SK-N-SH (cell line): ENCODE data around the gene GLB1L3. TPM values are rescaled to one million over a fixed set of nuclear protein-coding genes. Genes with fewer than 3 reads are reported as not detected.
A peak's percentile ranks its signal among the peaks of the same experiment; 100 is the strongest.

ENCODE experiments used
- CTCF ChIA-PET: fragments of 300-600, 350-600 bp; formaldehyde crosslinking; extraction: SDS; loops from one replicate; lab custom pipeline; 2021; lab: Yijun Ruan, JAX
- POLR2A ChIA-PET: fragments of 350-600 bp; sonication (Branson Sonifier 250); formaldehyde crosslinking; extraction: SDS; loops from one replicate; lab custom pipeline; 2020; ENCODE audit warnings: antibody characterized with exemption, inconsistent platforms; lab: Yijun Ruan, JAX
- DNase-seq: peaks from one replicate; pipeline ENCODE4 v3.0.0; 2012
- H2AFZ ChIP-seq: fragments of 200-600 bp; sonication (generic); 2 replicates; pipeline ENCODE4 v1.8.1; 2016; ENCODE audit warnings: antibody characterized with exemption, mild to moderate bottlenecking, low read depth
- H3F3A ChIP-seq: fragments of 200-600 bp; sonication (generic); replicated peaks from 2 replicates; pipeline ENCODE3; 2016; ENCODE audit warnings: antibody characterized with exemption, mild to moderate bottlenecking; ENCODE audit not compliant: insufficient read depth
- H3K27ac ChIP-seq, 2 experiments: fragments of 200-500 bp in 1 of 2; fragments of 200-600 bp in 1 of 2; sonication (Bioruptor generic) in 1 of 2; sonication (generic), shearing (Covaris generic) in 1 of 2; 2 replicates each; pipeline versions ENCODE4 v1.5.1 to v1.6.1; 2014 to 2016; ENCODE audit warnings: low read depth in 2 of 2, inconsistent platforms in 1 of 2, low read length in 1 of 2, mild to moderate bottlenecking in 1 of 2, mixed read lengths in 1 of 2
- H3K27me3 ChIP-seq: fragments of 200-600 bp; sonication (generic), shearing (Covaris generic); 2 replicates; pipeline ENCODE4 v1.6.1; 2016; ENCODE audit warnings: mixed run types; ENCODE audit not compliant: insufficient read depth
- H3K36me3 ChIP-seq, 2 experiments: fragments of 200-500 bp in 1 of 2; fragments of 200-600 bp in 1 of 2; sonication (Bioruptor generic) in 1 of 2; sonication (generic) in 1 of 2; replicated peaks in 1 of 2; 2 replicates each; pipeline versions ENCODE3 to v1.5.1; 2014 to 2016; ENCODE audit warnings: low read length in 1 of 2, mild to moderate bottlenecking in 1 of 2; ENCODE audit not compliant: insufficient read depth in 2 of 2, control insufficient read depth in 1 of 2
- H3K4me1 ChIP-seq, 2 experiments: fragments of 200-500 bp in 1 of 2; fragments of 200-600 bp in 1 of 2; sonication (Bioruptor generic) in 1 of 2; sonication (generic), shearing (Covaris generic) in 1 of 2; 2 replicates each; pipeline versions ENCODE4 v1.5.1 to v1.6.1; 2014 to 2016; ENCODE audit warnings: low read depth in 1 of 2, low read length in 1 of 2, mixed run types in 1 of 2; ENCODE audit not compliant: insufficient read depth in 2 of 2, control insufficient read depth in 1 of 2
- H3K4me2 ChIP-seq: fragments of 200-600 bp; sonication (generic), shearing (Covaris generic); 2 replicates; pipeline ENCODE4 v1.6.1; 2017; ENCODE audit warnings: mixed run types
- H3K4me3 ChIP-seq, 2 experiments: fragments of 200-500 bp in 1 of 2; fragments of 200-600 bp in 1 of 2; sonication (Bioruptor generic) in 1 of 2; sonication (generic), shearing (Covaris generic) in 1 of 2; 2 replicates each; pipeline versions ENCODE4 v1.5.1 to v1.8.1; 2014 to 2016; ENCODE audit warnings: low read depth in 2 of 2, inconsistent platforms in 1 of 2, low read length in 1 of 2, mild to moderate bottlenecking in 1 of 2, mixed read lengths in 1 of 2, moderate library complexity in 1 of 2
- H3K79me2 ChIP-seq: fragments of 200-600 bp; sonication (generic); 2 replicates; pipeline ENCODE4 v1.8.1; 2017; ENCODE audit warnings: mild to moderate bottlenecking; ENCODE audit not compliant: insufficient read depth
- H3K9ac ChIP-seq: fragments of 200-600 bp; sonication (generic); 2 replicates; pipeline ENCODE4 v1.6.1; 2017; ENCODE audit warnings: mixed run types
- H3K9me2 ChIP-seq: fragments of 200-600 bp; sonication (generic); 2 replicates; pipeline ENCODE4 v1.6.1; 2017; ENCODE audit warnings: mixed run types
- H3K9me3 ChIP-seq: fragments of 200-600 bp; sonication (generic); 2 replicates; pipeline ENCODE4 v1.6.1; 2017; ENCODE audit warnings: mixed run types, mild to moderate bottlenecking, moderate library complexity
- H4K20me1 ChIP-seq: fragments of 200-600 bp; sonication (generic); 2 replicates; pipeline ENCODE4 v1.6.1; 2017; ENCODE audit warnings: mild to moderate bottlenecking, mixed run types; ENCODE audit not compliant: insufficient read depth
- EZH2phosphoT487 ChIP-seq: fragments of 200-600 bp; sonication (generic); IDR thresholded peaks from 2 replicates; pipeline ENCODE4 v1.6.1; 2017; ENCODE audit warnings: low read depth, mixed run types, mild to moderate bottlenecking, antibody characterized with exemption, moderate library complexity, borderline replicate concordance
- FOXJ3 ChIP-seq: sonication (generic); formaldehyde crosslinking; IDR thresholded peaks from 2 replicates; pipeline ENCODE4 v1.5.1; 2020; ENCODE audit warnings: mild to moderate bottlenecking, missing genetic modification reagents
- FOXM1 ChIP-seq: IDR thresholded peaks from 2 replicates; pipeline ENCODE4 v1.4.0; 2012; ENCODE audit warnings: low read depth, mild to moderate bottlenecking
- GABPA ChIP-seq: IDR thresholded peaks from 2 replicates; pipeline ENCODE4 v1.4.0; 2012; ENCODE audit warnings: low read depth, mild to moderate bottlenecking
- GATA2 ChIP-seq: sonication (generic); formaldehyde crosslinking; IDR thresholded peaks from 2 replicates; pipeline ENCODE4 v1.5.0; 2020; ENCODE audit warnings: mild to moderate bottlenecking, missing genetic modification reagents
- JUND ChIP-seq: IDR thresholded peaks from 2 replicates; pipeline ENCODE4 v1.4.0; 2012
- NFIC ChIP-seq: IDR thresholded peaks from 2 replicates; pipeline ENCODE4 v1.4.0; 2012; ENCODE audit warnings: borderline replicate concordance
- POLR2AphosphoS5 ChIP-seq: IDR thresholded peaks from 2 replicates; pipeline ENCODE4 v1.6.1; 2012; ENCODE audit warnings: low read depth, low read length
- RAD21 ChIP-seq: IDR thresholded peaks from 2 replicates; pipeline ENCODE4 v1.6.1; 2012; ENCODE audit warnings: mild to moderate bottlenecking, low read length
- RCOR1 ChIP-seq: fragments of 150-350 bp; IDR thresholded peaks from 2 replicates; pipeline ENCODE4 v1.6.1; 2017; ENCODE audit warnings: antibody characterized with exemption, low read length
- RFX5 ChIP-seq: IDR thresholded peaks from 2 replicates; pipeline ENCODE4 v1.6.1; 2012; ENCODE audit warnings: mild to moderate bottlenecking, improper control_type of control experiment, low read length
- TCF12 ChIP-seq: IDR thresholded peaks from 2 replicates; pipeline ENCODE4 v1.4.0; 2012
- YY1 ChIP-seq: IDR thresholded peaks from 2 replicates; pipeline ENCODE4 v1.4.0; 2012; ENCODE audit warnings: low read depth, mild to moderate bottlenecking
- WGBS: methylation state at CpG from one replicate; pipeline ENCODE4 v1.1.6; 2017; ENCODE audit warnings: low lambda C conversion rate; 5-methylcytosine and 5-hydroxymethylcytosine counted together
- polyA plus RNA-seq, 3 experiments: library from polyadenylated mRNA; depleted of rRNA; stranded (reverse); fragments of >200 nt; gene quantifications; 2 replicates each; pipeline ENCODE4 v1.2.3, GENCODE V29; 2012
- TF ChIP-seq, protein P1 (sequence below): fragments of 150-350 bp; IDR thresholded peaks from 2 replicates; pipeline ENCODE4 v1.6.1; 2016; ENCODE audit warnings: mild to moderate bottlenecking, low read depth, low read length
- TF ChIP-seq, protein P2 (sequence below): IDR thresholded peaks from 2 replicates; pipeline ENCODE4 v1.6.1; 2012; ENCODE audit warnings: mild to moderate bottlenecking, low read depth, low read length, moderate library complexity
- TF ChIP-seq, protein P3 (sequence below): fragments of 150-350 bp; IDR thresholded peaks from 2 replicates; pipeline ENCODE4 v1.6.1; 2017; ENCODE audit warnings: antibody characterized with exemption, low read length, low read depth, borderline replicate concordance
- TF ChIP-seq, protein P4 (sequence below): IDR thresholded peaks from 2 replicates; pipeline ENCODE4 v1.4.0; 2012; ENCODE audit warnings: low read depth, borderline replicate concordance
- TF ChIP-seq, protein P5 (sequence below): IDR thresholded peaks from 2 replicates; pipeline ENCODE4 v1.4.0; 2012; ENCODE audit warnings: low read depth

Gene GLB1L3
- polyA plus RNA-seq, 1 of the 3 experiments (the other 2 are of a cell fraction) = not detected

DNA sequence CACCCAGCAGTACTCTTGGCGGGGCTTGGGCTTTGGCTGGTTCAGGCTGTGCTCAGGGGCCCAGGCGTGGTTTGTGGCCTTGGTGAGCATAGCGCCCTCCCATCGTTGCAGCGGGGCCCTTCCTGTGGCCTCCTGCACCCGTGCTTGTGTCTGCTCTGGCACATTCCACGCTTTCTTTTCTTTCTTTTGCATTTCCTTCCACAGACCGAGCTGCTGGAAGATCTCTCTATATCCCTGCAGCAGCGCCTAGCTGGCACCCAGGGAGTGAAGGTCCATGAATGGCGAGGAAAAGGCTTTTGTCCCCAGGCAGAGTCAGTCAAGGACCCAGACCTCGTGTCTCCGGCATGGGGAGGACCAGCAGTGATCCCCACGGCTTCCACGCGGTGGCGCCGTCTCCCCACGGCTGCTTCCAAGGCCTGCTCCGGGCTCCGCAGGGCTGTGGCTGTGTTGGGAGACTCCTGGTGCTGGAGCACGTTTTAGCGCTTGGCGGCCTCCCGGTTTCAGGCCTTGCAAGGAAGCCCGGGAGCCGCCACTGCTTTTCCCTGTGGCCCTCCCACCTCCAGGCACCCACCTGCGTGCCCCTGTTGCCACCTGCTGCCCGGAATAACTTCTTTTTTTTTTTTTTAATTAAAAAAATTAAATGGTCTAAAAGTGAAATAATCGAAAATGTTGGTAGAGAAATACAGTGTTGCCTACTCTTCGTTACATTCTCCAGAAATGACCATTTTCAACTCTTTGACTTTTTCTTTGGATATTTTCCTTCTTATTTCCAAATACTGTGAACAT is 84.1 kb downstream of the GLB1L3 start (continued):
- TF ChIP-seq, protein P1, sequence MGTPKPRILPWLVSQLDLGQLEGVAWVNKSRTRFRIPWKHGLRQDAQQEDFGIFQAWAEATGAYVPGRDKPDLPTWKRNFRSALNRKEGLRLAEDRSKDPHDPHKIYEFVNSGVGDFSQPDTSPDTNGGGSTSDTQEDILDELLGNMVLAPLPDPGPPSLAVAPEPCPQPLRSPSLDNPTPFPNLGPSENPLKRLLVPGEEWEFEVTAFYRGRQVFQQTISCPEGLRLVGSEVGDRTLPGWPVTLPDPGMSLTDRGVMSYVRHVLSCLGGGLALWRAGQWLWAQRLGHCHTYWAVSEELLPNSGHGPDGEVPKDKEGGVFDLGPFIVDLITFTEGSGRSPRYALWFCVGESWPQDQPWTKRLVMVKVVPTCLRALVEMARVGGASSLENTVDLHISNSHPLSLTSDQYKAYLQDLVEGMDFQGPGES = no peak
- TF ChIP-seq, protein P2, sequence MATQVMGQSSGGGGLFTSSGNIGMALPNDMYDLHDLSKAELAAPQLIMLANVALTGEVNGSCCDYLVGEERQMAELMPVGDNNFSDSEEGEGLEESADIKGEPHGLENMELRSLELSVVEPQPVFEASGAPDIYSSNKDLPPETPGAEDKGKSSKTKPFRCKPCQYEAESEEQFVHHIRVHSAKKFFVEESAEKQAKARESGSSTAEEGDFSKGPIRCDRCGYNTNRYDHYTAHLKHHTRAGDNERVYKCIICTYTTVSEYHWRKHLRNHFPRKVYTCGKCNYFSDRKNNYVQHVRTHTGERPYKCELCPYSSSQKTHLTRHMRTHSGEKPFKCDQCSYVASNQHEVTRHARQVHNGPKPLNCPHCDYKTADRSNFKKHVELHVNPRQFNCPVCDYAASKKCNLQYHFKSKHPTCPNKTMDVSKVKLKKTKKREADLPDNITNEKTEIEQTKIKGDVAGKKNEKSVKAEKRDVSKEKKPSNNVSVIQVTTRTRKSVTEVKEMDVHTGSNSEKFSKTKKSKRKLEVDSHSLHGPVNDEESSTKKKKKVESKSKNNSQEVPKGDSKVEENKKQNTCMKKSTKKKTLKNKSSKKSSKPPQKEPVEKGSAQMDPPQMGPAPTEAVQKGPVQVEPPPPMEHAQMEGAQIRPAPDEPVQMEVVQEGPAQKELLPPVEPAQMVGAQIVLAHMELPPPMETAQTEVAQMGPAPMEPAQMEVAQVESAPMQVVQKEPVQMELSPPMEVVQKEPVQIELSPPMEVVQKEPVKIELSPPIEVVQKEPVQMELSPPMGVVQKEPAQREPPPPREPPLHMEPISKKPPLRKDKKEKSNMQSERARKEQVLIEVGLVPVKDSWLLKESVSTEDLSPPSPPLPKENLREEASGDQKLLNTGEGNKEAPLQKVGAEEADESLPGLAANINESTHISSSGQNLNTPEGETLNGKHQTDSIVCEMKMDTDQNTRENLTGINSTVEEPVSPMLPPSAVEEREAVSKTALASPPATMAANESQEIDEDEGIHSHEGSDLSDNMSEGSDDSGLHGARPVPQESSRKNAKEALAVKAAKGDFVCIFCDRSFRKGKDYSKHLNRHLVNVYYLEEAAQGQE = no peak
- TF ChIP-seq RFX5 (no peak), YY1 (no peak), JUND (no peak), EZH2phosphoT487 (no peak), FOXM1 (no peak), RAD21 (peak; percentile 99)
- TF ChIP-seq, protein P3, sequence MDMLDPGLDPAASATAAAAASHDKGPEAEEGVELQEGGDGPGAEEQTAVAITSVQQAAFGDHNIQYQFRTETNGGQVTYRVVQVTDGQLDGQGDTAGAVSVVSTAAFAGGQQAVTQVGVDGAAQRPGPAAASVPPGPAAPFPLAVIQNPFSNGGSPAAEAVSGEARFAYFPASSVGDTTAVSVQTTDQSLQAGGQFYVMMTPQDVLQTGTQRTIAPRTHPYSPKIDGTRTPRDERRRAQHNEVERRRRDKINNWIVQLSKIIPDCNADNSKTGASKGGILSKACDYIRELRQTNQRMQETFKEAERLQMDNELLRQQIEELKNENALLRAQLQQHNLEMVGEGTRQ = no peak
- TF ChIP-seq, protein P4, sequence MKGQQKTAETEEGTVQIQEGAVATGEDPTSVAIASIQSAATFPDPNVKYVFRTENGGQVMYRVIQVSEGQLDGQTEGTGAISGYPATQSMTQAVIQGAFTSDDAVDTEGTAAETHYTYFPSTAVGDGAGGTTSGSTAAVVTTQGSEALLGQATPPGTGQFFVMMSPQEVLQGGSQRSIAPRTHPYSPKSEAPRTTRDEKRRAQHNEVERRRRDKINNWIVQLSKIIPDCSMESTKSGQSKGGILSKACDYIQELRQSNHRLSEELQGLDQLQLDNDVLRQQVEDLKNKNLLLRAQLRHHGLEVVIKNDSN = no peak

DNA sequence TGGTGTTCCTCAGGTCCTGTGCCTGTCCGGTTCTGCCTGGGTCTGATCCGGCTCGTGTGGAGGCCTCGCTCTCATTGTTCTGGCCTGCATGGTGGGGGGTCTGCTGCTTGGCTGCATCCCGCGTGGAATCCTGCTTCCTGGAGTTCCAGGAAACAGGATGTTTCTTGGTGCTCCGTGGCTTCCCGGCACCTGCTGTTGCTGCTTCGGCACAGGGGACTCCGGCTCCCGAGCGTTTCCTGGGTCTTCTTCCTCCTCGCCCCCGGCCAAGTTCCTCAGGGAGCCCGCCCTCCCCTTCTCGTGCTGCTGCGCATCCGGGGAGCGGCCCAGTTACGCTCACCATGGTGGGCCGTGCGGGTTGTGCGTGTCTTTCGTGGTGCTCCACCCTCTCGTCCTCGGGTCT is 85.5 kb downstream of the GLB1L3 start:
- H3K4me2 ChIP-seq = no peak overlapping the region
- H3K4me3 ChIP-seq = no peak overlapping the region
- no peaks in the 10 kb centered on the region; a peak in 1 of 4 replicates for H3K4me1 ChIP-seq
- H3K27ac ChIP-seq = no peak overlapping the region
- CTCF ChIA-PET = interaction anchor here (0.6 to 0.8 kb wide), 2 partner anchors 505 to 713 kb away, joined by 3 read pairs; no protein-coding TSS in a partner anchor
- no peak overlapping the region for H3K9ac ChIP-seq
- 82% methylated on average over 26 of the region's 26 CpGs for WGBS
- no peaks in the 10 kb centered on the region for H3K36me3 ChIP-seq
- no peaks in the 10 kb centered on the region for H3F3A ChIP-seq
- no peaks in the 10 kb centered on the region for H3K27me3 ChIP-seq
- DNase-seq = no peak
- H3K79me2 ChIP-seq = no peaks in the 10 kb centered on the region
- TF ChIP-seq, protein P3 = no peak
- TF ChIP-seq GABPA (no peak), TCF12 (no peak), YY1 (no peak), NFIC (no peak), RAD21 (no peak), GATA2 (CRISPR knock-in tag) (no peak), POLR2AphosphoS5 (no peak), FOXJ3 (CRISPR knock-in tag) (no peak), RCOR1 (no peak)
- TF ChIP-seq, protein P5, sequence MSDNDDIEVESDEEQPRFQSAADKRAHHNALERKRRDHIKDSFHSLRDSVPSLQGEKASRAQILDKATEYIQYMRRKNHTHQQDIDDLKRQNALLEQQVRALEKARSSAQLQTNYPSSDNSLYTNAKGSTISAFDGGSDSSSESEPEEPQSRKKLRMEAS = no peak
- TF ChIP-seq, all 33 proteins: peak for 0
- POLR2A ChIA-PET = no interaction called here
- Histone ChIP-seq H4K20me1 (no peaks in the 10 kb centered on the region), H3K9me2 (no peaks in the 10 kb centered on the region), H3K9me3 (no peaks in the 10 kb centered on the region), H2AFZ (no peak overlapping the region)
